ENCODE data around the gene THADA. TPM values are rescaled to one million over a fixed set of nuclear protein-coding genes. Genes with fewer than 3 reads are reported as not detected.
A peak's percentile ranks its signal among the peaks of the same experiment; 100 is the strongest.

Gene THADA
- total and polyA plus RNA-seq, 8 donors = 9.4 to 25.1 (median 18.2) TPM

GRCh38 chr2:43509886-43510285 is 86.0 kb downstream of the THADA start:
- no peak for TF ChIP-seq CTCF (IDR thresholded peaks at IDR 0.05)
- intact Hi-C loops (cut with DNase I) = no loop called here
- H3K4me3 ChIP-seq = no peak overlapping the region
- no peaks in the 10 kb centered on the region for H3K9me3 ChIP-seq
- H3K4me1 ChIP-seq = peaks cover 0 to 3% (median 0%) of the 10 kb centered on the region in 3 donors
- no peaks in the 10 kb centered on the region for H3K27me3 ChIP-seq
- no peak for FAIRE-seq
- no peak for ATAC-seq
- 91 to 94% methylated on average over 3 of the region's 3 CpGs for WGBS, 2 donors
- no peak overlapping the region for H3K27ac ChIP-seq
- peaks cover 0 to 2% (median 0%) of the 10 kb centered on the region in 3 donors for H3K36me3 ChIP-seq
- no peak for DNase-seq

- Histone ChIP-seq H3K36me3 (peaks cover 0 to 5% (median 0%) of the 10 kb centered on the region in 3 donors), H3K4me3 (no peak overlapping the region), H3K4me1 (peaks cover 0 to 3% (median 0%) of the 10 kb centered on the region in 3 donors), H3K27me3 (no peaks in the 10 kb centered on the region), H3K27ac (no peak overlapping the region), H3K9me3 (no peaks in the 10 kb centered on the region)
- no peak for TF ChIP-seq CTCF (IDR thresholded peaks at IDR 0.05)
- WGBS, 2 donors = 63 to 75% methylated on average over 3 of the region's 3 CpGs
- ATAC-seq (no peak), FAIRE-seq (no peak), DNase-seq (no peak)
- intact Hi-C loops (cut with DNase I) = no loop called here
Measured at GRCh38 chr2:43508209-43508608, 87.6 kb downstream of the THADA start.

GRCh38 chr2:43507137-43507536 is 88.7 kb downstream of the THADA start:
- no peaks in the 10 kb centered on the region for H3K9me3 ChIP-seq
- WGBS, 2 donors = 45 to 49% methylated on average over 2 of the region's 2 CpGs

GRCh38 chr2:43495727-43496126 is 100.1 kb downstream of the THADA start:
- intact Hi-C loops (cut with DNase I) = no loop called here
- Histone ChIP-seq H3K27ac (no peak overlapping the region), H3K27me3 (no peaks in the 10 kb centered on the region), H3K4me1 (no peaks in the 10 kb centered on the region), H3K36me3 (no peaks in the 10 kb centered on the region), H3K4me3 (no peak overlapping the region), H3K9me3 (no peaks in the 10 kb centered on the region)
- no peak for TF ChIP-seq CTCF (IDR thresholded peaks at IDR 0.05)
- WGBS, 2 donors = 75 to 82% methylated on average over 1 of the region's 1 CpG
- no peak for DNase-seq
- no peak for FAIRE-seq
- ATAC-seq = peak in 2 of 4 donors; percentile 34 to 41

More at GRCh38 chr2:43507137-43507536, 88.7 kb downstream of the THADA start:
- Histone ChIP-seq H3K27me3 (no peaks in the 10 kb centered on the region), H3K4me1 (peaks cover 0 to 3% (median 0%) of the 10 kb centered on the region in 3 donors), H3K36me3 (peaks cover 0 to 5% (median 0%) of the 10 kb centered on the region in 3 donors), H3K4me3 (no peak overlapping the region), H3K27ac (no peak overlapping the region)
- ATAC-seq (peak in 1 of 4 donors; percentile 41), FAIRE-seq (no peak), DNase-seq (no peak)
- intact Hi-C loops (cut with DNase I) = no loop called here
- no peak for TF ChIP-seq CTCF (IDR thresholded peaks at IDR 0.05)

GRCh38 chr2:43493954-43494353 is 101.9 kb downstream of the THADA start:
- intact Hi-C loops (cut with DNase I) = no loop called here
- Histone ChIP-seq H3K9me3 (no peaks in the 10 kb centered on the region), H3K4me1 (no peaks in the 10 kb centered on the region), H3K27me3 (no peaks in the 10 kb centered on the region), H3K36me3 (no peaks in the 10 kb centered on the region), H3K4me3 (no peak overlapping the region), H3K27ac (no peak overlapping the region)
- FAIRE-seq (no peak), DNase-seq (no peak), ATAC-seq (no peak)
- WGBS, 2 donors = 83 to 93% methylated on average over 1 of the region's 1 CpG
- TF ChIP-seq CTCF (IDR thresholded peaks at IDR 0.05) = no peak

All from pancreas (tissue), 10 donors.